HG02938 (cell line): ENCODE data around the gene TRMT5.

Source experiments
- ATAC-seq: cut with Tn5 transposase; IDR thresholded peaks from one replicate; pipeline ENCODE4 v1.9.1; 2021; ENCODE audit warnings: mild to moderate bottlenecking, moderate library complexity; ENCODE audit not compliant: unreplicated experiment

The TRMT5 gene, protein sequence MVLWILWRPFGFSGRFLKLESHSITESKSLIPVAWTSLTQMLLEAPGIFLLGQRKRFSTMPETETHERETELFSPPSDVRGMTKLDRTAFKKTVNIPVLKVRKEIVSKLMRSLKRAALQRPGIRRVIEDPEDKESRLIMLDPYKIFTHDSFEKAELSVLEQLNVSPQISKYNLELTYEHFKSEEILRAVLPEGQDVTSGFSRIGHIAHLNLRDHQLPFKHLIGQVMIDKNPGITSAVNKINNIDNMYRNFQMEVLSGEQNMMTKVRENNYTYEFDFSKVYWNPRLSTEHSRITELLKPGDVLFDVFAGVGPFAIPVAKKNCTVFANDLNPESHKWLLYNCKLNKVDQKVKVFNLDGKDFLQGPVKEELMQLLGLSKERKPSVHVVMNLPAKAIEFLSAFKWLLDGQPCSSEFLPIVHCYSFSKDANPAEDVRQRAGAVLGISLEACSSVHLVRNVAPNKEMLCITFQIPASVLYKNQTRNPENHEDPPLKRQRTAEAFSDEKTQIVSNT

DNA sequence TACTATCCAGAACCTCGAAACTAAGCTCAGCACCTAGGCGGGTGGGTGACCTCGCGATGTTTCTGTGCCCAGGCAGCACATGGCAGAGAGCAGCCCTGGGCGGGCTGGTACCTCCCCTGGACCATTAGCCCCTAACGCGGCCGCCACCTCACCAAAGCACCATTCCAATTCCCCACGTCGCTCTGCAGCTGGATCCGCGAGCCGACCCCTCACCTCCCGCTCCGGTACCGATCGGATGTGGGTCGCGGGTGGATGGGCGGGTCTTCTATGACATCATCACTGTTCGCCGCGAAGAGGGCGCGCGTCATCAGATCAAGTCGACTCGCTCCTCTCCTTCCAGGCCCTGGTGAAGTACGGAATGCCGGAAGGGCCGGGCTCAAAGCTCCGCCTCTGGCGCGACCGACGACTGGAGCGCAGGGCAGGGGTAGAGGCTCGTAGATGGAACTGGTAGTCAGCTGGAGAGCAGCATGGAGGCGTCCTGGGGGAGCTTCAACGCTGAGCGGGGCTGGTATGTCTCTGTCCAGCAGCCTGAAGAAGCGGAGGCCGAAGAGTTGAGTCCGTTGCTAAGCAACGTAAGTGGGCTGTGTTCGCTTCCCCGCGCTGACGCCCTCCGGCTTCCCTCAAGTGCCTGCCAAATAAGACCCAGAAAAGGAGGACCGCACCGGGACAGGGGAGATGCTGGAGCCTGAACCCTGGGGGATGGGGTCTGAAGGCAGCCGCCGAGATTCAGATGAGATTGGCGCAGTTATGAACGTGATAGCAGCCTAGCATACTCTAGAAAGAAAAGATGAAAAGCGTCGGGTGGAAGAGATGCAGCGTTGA is at the start of gene TRMT5, which contains the start of gene SLC38A6:
Gene TRMT5 (minus strand): TSS at position 269 of the 822 bp plus-strand sequence. CDS start 106 bp downstream, at position 163.
Gene SLC38A6 (plus strand): TSS at position 435 of the 822 bp plus-strand sequence. CDS start 33 bp downstream, at position 468.
- ATAC-seq, result peak; percentile 82

DNA sequence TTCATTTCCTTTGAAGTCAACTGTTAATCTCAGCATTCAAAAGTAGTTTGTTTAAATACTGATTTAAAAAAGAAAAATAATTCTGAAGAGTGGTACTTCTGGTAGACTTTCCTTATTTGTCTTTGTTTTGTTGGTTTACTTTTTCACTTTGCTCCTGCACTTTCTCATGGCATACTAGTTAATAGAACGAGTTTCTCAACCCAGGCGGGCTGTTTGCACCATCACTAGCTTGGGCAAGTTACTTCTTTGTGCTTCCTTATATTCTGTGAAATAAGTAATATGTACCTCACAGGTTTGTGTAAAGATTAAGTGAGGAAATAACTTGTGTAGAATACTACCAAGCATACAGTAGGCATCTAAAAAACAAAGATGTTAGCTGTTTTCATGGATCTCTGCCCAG is 45.6 kb upstream of the TRMT5 start:
- no peak for ATAC-seq

DNA sequence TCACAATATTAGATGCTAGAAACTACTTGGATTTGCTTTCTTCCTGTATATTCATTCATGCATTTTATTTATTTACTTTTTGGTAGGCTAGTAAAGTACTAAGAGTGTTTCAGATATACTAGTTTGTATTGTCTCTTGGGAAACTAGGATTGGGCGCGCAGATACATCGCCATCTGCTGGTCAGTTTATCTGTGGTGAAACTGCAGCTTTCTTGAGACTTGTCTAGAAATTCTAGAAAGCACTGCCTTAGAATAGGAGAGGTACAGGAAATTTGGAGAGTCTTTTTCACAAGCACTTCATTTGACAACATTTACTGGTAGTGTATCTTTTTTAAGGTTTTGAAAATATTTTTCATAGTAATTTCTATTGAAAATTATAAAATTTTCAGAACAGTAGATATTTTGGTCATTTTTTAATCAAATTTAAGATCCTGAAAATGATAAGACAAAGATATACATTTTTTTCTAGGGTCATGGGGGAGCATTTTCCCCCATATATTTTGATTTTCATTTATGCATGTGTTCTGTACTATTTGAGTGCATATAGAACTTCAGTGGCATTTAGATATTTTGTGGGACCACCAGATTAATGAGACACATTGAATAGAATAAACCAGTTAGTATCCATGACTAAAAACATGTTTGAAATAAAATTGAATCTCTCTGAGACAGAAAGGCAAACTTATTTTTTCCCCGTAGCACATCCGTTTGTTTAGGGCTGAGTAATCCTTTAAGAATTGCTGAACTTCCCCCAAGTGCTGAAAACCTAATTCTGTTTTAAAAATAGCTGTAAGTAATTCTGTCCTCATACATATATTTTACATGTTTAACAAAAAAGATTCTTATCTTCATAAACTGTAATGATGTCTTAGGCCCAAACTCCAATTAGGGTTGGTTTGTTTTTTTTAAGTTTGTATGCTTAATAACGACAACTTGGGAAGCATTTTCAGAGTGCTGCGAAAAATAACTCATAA is 44.7 kb upstream of the TRMT5 start:
- ATAC-seq, result peak; percentile 51

DNA sequence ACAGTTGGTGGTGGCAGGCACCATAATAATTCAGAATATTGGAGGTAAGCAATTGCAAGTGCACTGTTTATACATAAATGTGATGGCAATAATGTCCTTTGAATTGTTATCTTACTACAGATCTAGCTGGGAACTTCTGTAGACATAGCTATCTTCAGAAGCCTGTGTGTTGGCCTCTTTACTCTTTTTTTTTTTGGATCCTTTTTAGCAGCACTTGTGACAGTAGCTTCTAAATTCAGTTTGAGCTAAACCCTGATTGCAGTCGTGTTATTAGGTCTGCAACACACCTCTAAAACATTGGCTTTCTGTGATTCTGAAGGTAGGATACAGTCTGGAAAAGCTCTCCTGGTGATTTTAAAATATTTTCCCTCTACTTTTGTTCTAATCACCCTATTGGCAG is 38.7 kb upstream of the TRMT5 start:
- ATAC-seq, result no peak

DNA sequence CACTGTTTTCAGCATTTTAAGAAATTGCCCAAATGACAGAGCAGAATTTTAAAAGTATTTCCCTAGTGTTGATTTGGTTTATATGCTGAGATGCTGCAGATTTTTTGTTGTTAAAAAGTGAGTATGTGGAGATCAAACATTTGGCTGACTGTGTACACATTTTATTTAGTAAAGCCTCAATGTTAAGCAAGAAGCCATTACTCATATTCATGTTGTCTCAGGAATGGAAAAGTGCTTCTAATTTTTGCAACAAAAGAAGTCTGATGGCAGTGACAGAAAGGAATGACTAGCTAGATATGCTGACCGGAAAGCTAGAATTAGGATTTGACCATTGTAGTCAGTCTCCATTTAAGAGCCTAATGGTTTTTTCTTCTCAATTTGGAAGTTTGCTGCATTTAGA is 22.7 kb upstream of the TRMT5 start:
- ATAC-seq, result no peak

DNA sequence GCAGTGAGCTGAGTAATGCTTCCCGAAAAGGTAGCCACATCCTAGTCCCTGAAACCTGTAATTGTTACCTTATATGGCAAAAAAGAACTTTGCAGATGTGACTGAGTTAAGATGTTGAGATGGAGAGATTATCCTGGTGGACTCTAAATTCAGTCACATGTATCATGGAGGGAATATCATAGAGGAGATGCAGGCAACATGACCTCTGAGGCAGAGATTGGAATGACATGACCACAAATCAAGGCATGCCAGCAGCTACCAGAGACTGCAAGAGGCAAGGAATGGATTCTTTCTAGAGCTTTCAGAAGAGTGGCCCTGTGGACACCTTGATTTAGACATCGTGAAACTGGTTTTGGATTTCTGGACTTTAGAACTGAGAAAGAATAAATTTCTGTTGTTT is 18.7 kb upstream of the TRMT5 start:
- ATAC-seq, result no peak

DNA sequence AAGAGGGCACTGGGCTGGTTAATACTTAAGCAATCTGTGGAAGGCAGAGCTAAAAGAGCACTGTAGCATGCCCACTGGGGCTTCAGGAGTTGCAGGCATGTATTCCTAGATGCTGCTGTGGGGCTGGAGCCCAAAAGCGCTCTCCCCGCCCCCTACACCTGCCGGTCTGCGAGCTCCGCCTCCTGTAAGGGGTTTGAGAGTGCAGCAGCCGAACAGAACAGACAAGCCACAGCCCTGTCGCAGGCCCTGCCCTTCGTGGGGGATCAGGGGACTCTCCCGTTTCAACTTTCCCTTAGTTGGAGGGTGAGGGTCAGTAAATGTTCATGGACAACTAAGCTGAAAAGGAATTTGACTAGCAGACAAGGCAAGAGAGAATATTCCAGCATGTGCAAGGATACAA is 17.7 kb upstream of the TRMT5 start:
- ATAC-seq, result no peak

DNA sequence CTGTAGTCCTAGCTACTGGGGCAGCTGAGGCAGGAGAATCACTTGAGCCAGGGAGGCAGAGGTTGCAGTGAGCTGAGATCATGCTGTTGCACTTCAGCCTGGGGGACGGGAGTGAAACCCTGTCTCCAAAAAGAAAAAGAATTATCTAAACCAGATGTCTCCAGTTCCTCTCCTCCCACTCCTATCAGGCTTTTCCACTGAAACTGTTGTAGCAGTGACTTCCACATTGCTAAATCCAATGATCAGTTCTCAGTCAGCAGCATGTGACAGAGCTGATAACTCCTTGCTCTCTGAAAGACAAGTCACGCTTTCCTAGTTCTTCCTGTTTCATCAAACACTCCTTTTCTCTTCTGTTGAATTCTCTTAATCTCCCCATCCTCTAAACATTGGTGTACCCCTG is 8.7 kb upstream of the TRMT5 start:
- ATAC-seq, result no peak

DNA sequence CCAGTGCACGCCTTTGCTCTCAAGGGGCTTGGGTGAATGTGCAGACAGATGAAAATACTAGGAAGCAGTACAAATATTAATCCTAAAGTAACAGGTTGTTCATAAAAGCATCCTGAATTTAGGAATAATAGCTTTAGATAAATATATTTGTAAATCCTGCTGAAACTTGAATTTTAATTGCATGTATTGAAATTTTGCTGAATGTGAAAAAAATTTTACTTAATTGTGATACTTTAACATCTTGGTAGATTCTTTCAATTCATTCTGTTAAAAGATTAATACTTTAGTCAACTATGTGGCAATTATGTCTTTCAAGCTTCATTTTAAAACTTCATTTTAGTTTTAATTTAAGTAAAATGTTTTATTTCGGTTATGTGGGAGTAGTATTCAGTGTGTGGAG is 5.6 kb upstream of the TRMT5 start:
- ATAC-seq, result no peak

DNA sequence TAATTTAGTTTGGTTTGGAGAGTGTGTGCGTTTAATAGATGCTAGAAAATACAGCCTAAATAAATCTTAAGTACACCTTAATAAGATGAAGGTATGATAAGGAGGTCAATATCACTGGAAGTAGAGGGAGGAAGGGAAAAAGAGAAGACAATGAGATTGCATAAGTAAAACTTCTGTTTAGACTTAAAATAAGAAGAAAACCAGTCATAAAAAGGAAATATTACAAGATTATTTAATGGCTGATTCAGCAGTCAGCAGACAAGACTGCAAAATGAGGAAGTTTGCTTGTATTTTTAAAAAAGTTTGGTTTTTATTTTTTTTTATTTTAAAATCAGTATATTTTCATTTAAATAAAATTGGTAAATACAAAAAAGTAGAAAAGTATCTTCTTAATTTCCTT is 3.3 kb upstream of the TRMT5 start:
- no peak for ATAC-seq

DNA sequence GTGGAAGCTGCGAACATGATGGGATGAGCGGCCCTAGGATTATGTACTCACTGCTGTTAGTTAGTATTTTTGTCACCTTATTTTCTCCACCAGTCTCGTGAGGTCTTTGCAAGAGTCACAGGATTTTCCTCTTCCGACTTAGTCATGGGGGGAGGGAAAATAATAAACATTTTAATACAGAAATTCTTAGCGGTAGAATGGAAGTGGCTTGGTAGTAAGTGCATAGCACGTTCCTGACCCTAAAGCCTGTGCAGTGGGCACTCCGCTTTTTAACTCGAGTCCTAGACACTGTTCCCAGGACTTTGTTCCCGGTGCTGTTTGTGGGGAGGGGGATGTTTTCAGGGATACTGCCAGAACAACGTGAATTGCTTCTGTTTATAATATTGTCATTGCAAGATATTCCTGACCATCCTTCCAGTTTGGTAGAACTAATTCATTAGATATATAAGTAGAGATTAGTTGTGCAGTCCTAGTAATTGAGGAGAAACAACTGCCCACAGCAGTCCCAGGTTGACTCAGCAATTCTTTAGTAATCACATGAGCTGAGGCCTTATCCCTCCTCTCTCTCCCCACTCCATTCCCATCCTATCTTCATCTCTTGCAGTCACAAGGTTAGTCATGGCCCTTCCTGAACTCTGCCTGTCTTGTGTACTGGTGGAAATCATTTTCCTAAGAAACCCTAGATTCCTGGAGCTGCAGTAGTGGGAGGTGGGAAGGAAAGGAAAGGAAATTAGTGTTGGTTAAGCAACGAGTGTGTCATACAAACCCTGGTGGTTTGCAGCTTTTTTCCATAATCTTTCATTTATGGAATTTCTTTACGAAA is 965 bp upstream of the TRMT5 start:
- no peak for ATAC-seq

DNA sequence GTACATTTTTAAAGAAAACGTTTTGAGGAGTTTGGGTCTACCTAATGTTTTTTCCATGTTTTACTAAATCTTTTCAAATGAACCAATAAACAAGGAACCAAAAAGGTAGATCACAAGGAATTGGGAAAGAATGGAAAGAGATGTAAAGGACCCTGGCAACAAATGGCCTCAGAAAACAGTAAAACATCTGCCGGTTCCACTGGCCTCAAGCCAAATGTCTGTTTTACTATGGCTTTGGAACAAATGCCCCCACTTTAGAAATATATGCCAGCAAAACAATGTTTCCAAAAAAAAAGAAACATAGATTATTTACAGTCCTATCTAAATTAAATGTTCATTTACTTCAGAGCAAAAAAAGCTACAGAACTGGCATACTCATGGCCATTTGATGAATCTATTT is 3.0 kb downstream of the TRMT5 start:
- no peak for ATAC-seq

DNA sequence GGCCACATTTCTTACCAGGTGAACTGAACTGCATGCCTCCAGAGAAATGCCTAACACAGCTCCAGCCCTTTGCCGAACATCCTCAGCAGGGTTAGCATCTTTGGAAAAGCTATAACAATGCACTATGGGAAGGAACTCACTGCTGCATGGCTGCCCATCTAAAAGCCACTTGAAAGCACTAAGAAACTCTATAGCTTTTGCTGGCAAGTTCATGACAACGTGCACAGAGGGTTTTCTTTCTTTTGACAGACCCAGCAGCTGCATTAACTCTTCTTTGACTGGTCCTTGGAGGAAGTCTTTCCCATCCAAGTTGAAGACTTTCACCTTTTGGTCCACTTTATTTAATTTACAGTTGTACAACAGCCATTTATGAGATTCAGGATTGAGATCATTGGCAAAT is 5.3 kb downstream of the TRMT5 start:
- no peak for ATAC-seq

DNA sequence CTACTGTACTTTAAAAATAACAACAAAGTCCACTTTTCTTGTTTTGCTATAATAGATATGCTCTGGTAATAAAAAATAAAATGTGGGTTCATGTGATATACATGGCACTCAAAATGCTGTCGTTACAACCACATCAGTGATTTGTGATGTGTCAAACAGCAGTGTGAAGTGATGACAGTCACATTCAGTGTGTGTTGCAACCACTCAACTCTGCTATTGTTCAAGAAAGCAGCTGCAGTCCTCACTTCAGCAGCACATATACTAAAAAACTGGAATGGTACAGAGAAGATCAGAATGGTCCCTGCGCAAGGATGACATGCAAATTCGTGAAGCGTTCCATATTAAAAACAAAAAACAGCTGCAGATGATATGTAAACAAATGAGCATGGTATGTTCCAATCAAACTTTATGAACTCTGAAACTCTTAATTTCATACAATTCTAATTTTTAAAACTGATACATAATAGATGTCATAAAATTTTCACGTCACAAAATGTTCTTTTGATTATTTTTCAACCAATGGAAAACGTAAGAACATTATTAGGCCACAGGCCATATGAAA is 6.7 kb downstream of the TRMT5 start:
- no peak for ATAC-seq

DNA sequence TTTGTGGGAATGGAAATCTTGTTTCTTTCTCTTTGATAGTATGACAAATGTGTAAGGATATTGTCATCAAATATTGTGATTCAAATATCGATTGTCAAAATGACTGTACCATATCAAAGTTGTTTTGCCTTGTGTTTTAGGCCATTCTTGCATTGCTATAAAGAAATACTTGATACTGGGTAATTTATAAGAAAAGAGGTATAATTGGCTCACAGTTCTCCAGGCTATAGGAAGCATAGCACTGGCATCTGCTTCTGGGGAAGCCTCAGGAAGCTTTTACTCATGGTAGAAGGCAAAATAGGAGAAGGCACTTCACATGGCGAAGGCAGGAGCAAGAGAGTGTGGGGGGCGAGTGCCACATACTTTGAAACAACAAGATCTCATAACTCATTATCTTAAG is 7.8 kb downstream of the TRMT5 start:
- ATAC-seq, result no peak

DNA sequence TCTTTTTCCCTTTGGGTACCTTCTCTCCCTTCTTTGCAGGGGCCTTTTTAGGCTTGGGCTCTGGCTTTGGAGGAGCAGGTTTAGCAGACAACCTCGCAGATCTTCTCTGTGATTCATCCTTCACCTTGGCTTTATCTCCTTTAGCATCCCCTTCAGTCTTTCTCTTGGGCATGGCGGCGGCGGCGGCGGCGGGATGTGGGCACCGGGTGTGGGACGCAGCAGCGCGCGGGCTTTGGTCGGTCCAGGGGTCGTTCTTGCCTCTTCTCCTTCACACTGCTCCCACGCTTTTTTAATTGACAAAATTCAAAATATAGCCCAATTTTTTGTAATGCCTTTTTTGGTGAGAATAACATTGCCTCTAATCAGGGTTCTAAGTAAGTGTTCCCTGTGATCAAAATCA is 8.6 kb downstream of the TRMT5 start:
- no peak for ATAC-seq

DNA sequence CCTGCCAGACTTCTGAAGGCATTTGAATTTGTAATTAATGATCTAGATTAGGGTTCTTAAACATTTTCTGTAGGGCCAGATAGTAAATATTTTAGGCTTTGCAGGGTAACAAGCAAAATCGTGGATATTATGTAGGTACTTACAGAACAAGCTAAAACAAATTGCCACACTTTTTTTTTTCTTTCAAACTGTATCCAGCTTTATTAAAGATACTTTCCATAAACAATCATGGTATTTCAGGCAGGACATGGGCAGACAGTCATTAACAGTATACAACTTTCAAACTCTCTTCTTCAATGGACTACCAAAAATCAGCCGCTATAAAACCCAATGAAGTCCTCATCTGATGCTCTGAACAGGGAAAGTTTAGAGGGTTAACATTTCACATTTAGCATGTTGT is 9.6 kb downstream of the TRMT5 start:
- no peak for ATAC-seq

DNA sequence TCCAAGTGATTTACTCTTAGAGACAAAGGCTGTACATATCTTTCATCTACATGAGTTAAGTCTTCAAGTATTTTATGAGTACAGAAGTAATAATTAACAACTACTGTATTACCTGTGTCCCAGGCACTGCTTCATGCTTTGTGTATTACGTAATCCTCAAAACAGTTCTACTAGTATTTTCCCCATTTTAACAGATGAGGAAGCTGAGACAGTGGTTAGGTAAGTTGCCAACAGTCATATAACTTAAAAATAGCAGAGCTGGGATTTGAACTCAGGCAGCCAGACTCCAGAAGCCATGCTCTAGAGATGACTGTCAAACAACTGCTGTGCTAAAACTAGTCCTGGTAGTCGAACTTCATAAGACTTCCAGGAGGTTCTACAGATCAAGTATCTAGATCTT is 10.7 kb downstream of the TRMT5 start:
- no peak for ATAC-seq

DNA sequence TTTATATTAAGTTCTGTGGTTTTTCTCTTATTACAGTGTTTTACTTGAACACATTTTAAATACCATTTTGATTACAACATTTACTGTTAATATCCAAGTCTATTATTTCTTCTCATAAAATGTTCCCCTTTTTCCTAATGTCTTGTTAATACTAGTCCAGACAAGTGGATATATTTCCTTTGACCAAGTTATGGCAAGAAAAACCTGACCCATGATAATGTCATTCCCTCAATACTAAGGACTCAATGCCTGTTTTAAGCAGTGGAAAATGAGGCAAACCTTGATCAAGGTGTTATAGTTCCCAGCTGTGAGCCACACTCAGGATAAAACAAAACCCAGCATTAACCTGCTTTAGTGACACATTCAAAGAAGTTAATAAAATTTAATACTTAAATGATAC is 12.2 kb downstream of the TRMT5 start:
- ATAC-seq, result no peak

DNA sequence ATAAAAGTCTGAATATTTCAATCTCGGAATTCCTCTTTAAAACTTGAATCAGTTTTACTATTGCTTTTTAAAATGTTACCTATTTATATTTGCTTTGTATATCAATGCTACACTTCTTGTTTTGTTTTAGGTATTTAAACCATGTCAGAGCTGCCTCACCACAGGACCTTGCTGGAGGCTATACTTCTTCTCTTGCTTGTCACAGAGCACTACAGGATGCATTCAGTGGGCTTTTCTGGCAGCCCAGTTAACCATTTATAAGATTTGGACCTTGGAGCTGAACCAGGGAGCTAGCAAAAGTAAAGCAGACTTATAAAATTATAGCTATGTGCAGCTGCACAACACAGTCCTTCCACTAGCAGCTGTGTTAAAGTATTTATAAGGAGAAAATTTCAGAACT is 12.8 kb downstream of the TRMT5 start:
- ATAC-seq, result no peak
